ENCODE results near the gene HOXA9.

Gene HOXA9

GRCh38 chr7:27175626-27176523, 10.5 kb upstream of the HOXA9 start:
- DNase-seq: no peak

DNA sequence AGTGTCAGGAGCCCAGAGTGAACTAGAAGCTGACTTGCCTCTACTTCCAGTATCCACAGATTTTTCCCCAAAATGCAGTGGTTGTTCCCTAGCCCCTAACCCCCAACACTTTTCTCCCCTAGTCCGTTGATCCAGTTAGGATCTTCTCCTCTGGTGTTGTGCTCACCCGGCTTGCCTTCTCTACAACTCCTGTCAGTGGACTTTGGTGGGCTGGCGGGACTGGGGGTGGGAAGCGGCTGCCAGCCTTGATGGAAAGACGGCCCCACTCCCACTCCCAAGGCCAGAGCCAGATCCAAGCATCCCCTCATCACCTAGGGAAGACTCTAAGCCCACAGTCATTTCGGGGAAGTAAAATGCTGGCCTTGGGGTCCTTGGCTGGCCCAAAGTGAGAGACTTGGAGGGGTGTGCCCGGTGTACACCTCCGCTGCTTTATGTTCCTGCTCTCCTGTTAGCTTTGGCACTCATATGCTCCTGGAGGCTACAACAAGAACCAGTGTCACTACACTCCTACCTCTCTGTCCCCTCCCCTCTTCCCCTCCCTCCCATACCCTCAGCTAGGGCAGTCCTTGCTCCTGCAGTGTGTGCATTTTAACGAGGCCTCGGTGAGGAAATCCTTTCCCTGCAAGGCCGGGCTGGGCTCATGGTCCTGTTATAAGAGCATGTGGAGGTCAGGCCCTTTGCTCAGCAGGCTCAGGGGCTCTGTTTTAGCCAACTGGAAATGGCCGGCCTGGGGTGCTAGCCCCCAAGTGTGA, 9.7 kb upstream of the HOXA9 start:
- no peak for DNase-seq

- DNase-seq: peak; percentile 57
Measured at GRCh38 chr7:27173956-27174873, 8.9 kb upstream of the HOXA9 start, which contains the start of gene HOXA10. TSS of gene HOXA10 (minus strand) at chr7:27174320. CDS start at chr7:27174306, 14 bp downstream.

DNA sequence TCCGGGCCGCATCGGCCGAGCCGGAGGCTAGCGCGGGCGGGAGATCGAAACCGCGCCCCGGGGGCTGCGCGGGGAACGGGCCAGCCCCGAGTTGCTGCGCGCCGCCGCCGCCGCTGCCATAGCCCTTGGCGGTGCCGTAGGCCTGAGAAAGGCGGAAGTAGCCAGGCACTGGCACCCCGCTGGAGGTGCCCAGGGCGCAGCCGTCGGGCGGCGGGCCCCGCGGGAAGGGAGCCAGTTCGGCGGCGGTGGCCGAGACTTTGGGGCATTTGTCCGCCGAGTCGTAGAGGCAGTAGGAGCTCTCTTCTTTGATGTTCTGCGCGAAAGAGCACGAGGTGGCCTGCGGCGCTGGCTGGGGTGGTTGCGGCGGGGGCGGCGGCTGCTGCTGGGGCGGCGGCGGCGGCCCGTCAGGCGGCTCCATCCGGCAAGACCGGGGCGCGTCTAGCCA, 8.2 kb upstream of the HOXA9 start:
- DNase-seq: no peak

DNA sequence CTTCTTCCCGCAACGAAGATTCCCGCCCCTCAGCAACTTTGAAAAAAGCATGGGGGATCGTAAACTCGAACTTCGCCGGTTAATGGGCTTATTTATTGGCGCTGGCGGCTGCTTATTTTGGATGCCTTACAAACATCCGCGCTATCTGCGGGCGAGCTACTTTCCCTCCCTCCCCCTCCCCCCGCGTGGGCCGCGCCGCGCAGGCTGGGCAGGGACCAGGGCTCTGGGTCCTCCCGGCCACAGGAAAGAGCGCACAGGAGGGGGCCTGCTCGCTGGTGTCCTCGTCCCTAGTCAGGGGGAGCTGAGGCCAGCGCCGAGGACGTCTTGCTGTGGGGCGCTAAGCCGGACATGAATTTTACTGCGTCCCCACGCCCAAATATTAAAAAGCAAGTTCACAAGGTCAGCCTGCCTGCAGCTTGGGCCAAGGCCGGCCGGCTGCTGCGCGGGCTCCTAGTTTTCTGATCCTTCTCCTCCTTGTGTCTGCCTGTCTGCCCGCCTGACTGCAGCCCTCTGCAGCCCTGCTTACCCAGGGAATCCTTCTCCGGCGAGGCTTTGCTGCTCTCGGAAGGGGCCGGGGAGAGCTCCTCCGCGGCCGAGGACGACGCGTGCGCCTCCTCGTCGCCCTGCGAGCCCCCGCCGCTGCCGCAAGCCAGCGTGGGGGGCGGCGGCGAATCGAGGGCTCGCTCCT, 7.6 kb upstream of the HOXA9 start:
- peak; percentile 55 for DNase-seq

DNA sequence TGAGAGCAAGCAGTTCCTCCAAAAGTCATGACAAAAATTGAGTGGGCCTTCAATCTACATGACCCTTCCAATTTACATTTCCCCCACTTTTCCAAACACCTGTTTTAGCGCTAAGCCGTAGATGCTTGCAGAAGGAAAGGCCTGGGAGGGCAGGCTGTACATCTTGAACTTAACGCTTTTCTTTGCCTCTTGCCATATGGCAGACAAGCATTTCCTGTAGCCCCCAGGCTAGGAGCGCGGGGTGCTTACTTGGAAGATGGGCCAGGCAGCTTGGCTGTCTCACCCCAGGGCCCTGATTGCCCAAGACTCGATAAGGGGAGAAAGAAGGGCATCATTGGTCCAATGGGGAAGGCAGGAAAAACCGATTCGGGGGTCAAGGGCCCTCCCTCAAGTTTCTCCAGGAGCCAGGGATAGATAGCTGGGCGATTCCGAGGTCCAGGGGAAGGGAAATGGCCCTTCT, 7.0 kb upstream of the HOXA9 start:
- no peak for DNase-seq

DNA sequence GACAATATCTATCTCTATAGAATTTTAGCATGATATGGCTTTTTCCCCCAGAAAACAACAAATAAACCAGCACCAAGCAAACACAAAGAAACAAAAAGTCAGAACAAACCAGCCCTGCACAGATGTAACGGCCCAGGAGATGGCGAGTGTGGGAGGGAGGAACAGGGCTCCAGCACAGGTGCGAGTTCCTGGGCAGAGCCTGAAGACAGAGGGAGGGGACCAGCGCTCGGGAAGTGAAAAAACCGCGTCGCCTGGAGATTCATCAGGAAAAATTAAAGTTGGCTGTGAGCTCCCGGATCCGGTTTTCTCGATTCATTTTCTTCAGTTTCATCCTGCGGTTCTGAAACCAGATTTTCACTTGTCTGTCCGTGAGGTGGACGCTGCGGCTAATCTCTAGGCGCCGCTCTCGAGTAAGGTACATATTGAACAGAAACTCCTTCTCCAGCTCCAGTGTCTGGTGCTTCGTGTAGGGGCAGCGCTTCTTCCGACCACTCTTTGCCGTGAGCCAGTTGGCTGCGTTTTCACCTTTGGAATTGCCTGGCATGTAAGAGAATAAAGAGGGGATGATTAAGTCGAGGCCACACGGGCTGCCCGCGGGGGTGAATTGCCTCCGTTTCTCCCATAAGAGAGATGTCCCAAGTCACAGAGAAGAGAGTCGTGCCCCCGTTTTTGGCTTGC, 6.4 kb upstream of the HOXA9 start:
- no peak for DNase-seq

GRCh38 chr7:27171325-27171636, 5.9 kb upstream of the HOXA9 start:
- no peak for DNase-seq

DNA sequence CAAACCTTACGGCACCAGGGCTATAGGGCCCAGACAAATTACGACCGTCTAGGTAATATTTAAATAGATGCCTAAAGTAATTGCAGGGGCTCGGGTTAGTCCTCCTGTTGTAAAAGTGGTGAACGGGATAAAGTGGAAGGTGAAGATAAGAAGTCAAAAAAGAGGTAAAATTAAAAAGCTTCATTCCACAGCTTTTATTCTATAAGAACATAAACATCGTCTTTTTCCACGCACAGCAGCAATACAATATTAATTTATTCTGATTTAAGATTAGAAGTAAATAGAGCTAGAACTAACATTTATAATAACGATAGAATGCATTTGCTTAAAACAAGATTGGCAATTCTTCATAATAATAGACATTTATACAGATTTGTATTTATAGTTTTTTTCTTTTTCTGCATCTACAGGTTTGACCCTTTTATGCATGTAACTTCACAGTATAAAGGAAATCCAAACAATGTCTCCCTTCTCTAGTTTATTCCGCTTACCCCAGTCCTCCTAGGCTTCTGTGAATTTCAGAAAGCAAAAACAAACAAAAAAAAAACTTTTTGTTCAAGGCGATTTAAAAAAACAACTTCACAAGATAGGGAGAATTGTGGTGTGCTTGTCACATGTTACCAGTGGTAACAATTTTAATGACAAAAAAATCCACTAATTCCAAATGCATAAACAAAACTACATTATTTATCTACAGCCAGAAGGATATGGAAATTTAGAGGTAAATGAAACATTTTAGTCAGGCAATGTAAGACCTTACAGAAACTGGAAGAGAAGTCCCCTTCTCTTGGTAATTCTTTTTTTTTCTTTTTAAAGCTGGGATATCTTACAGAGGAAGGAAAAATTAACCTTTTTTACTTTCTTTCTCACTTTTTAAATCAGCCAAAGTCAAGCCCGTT, 5.3 kb upstream of the HOXA9 start:
- no peak for DNase-seq

GRCh38 chr7:27169658-27170425, 4.5 kb upstream of the HOXA9 start:
- peak; percentile 78 for DNase-seq

DNA sequence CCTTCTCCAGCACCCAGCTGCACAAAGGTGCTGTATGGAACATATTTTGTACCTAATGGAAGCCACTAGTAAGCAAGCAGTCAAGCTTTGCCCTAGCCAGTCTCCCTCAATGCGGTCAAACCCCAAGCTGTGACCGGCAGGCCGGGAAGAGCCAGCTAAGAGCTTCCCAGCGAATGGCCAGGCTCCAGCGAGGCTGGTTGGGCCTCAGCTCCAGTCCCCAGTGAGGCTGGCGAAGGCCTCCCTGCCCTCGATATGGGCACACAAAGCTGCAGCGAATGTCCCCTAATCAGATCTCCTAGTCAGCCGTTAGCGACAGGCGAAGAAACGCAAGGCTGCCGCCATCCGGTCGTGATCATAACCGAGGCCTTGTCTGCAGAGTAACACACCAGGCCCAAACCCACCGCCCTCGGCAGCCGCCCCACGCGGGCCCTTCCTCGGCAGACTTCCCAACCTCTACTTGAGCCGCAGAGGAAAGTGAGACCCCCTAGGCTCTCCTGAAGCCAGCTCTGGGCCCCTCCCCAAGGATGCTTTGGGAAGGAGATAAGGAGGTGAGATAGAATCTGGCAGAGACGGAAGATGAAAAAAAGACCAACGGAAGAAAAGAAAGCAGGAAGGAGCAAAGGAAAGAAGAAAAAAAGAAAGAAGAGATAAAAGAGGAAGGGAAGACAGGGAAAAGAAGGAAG, 3.1 kb upstream of the HOXA9 start:
- peak; percentile 11 for DNase-seq

- no peak for DNase-seq
Measured at GRCh38 chr7:27167916-27168264, 2.6 kb upstream of the HOXA9 start.

DNA sequence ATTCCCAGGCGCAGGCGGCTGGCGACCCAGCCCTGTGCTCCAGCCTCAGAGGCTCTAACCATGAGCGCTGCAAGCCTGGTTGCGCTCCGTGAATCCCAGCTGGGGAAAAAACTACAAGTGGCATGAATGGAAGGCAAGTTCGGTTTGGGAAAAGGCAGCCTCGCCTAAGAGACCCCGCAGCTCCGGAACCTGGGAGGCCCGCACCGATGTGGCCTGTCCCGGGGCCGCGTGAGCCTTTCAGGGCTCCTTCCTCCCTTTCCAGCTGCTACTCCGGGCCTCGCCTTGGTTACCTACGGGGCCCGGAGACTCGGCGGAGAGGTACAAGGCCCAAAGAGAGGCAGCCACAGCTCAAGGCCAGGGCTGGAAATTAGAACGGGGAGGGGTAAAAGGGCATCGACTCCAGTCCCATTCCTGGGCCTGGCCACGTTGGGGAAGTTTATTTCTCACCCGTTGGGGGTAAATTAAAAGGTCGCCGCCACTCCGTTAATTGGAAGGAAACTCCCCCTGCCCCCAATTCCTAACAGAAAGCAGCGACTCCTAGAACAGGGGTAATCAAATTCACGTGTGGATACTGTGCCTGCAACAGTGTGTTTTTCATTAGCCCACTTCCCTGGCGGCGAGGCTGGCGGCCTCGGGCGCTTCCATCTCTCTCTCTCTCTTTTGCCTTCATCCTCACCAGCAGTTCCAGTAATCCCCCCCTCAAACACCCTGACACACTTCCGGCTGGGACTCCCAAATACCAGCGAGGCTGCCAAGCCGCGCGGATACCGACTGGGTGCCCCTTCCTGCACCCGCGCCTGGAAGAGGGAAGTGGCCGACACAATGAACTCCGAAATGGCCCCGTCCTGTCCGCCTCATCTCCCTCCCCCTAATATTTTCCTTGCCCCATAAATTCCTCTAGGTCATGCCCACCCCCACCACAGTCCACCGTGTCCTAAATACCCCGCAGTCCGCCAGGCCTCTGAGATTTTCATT, 1.5 kb upstream of the HOXA9 start:
- no peak for DNase-seq

GRCh38 chr7:27165996-27166530, 726 bp upstream of the HOXA9 start:
- peak; percentile 55 for DNase-seq

- no peak for DNase-seq
Measured at GRCh38 chr7:27164367-27165088, 809 bp downstream of the HOXA9 start.

DNA sequence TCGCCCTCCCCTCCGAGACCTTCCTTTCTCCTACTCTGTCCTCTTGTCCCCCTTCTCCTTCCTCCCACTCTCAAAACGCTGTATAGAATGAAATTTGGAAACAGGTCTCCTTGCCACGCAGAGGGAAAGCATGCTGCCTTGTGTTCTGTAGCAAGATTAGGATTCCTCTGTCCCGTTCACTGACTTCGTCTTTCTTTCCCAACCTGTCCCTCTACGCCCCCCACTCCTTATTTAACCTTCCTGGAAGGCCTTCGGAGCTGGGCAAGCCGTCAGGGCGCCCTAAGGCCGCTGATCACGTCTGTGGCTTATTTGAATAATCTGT, 1.3 kb downstream of the HOXA9 start:
- no peak for DNase-seq
